NCI-H2196 treated with DMSO at 0.1 percent for 48 hours (cell line): ENCODE data around the gene LY86.

Experiments
- DNase-seq: peaks from one replicate; lab custom pipeline; 2025; ENCODE audit not compliant: unreplicated experiment; lab: John Stamatoyannopoulos, UW

The LY86 gene

GRCh38 chr6:6620766-6621425 lies 32.4 kb downstream of the LY86 start:
- no peak for DNase-seq

GRCh38 chr6:6622501-6622900 lies 34.0 kb downstream of the LY86 start:
- no peak for DNase-seq

GRCh38 chr6:6623553-6623952 lies 35.0 kb downstream of the LY86 start:
- no peak for DNase-seq

GRCh38 chr6:6624269-6624990 lies 35.9 kb downstream of the LY86 start:
- DNase-seq = no peak

GRCh38 chr6:6626187-6626586 lies 37.7 kb downstream of the LY86 start:
- no peak for DNase-seq

- no peak for DNase-seq
Observed at GRCh38 chr6:6629402-6629801, 40.9 kb downstream of the LY86 start.

GRCh38 chr6:6631053-6631452 lies 42.5 kb downstream of the LY86 start:
- DNase-seq = no peak

- DNase-seq = no peak
Observed at GRCh38 chr6:6631534-6632276, 43.2 kb downstream of the LY86 start.

GRCh38 chr6:6633898-6634734 lies 45.6 kb downstream of the LY86 start:
- no peak for DNase-seq

- DNase-seq = no peak
Observed at GRCh38 chr6:6634735-6635075, 46.2 kb downstream of the LY86 start.

- DNase-seq = no peak
Observed at GRCh38 chr6:6635291-6635690, 46.8 kb downstream of the LY86 start.

- DNase-seq = no peak
Observed at GRCh38 chr6:6635869-6636268, 47.3 kb downstream of the LY86 start.

- DNase-seq = no peak
Observed at GRCh38 chr6:6639572-6639971, 51.1 kb downstream of the LY86 start.

- no peak for DNase-seq
Observed at GRCh38 chr6:6640926-6641325, 52.4 kb downstream of the LY86 start.

GRCh38 chr6:6643398-6643797 lies 54.9 kb downstream of the LY86 start:
- no peak for DNase-seq

- DNase-seq = no peak
Observed at GRCh38 chr6:6645261-6645917, 56.9 kb downstream of the LY86 start.

GRCh38 chr6:6646384-6646783 lies 57.9 kb downstream of the LY86 start:
- no peak for DNase-seq

GRCh38 chr6:6646859-6647258 lies 58.3 kb downstream of the LY86 start:
- no peak for DNase-seq

- no peak for DNase-seq
Observed at GRCh38 chr6:6648692-6649343, 60.3 kb downstream of the LY86 start.

- DNase-seq = no peak
Observed at GRCh38 chr6:6649824-6650349, 61.4 kb downstream of the LY86 start.
